HL-60/S4 treated with retinoic acid at 250 ng/mL for 4 days and 3 days (cell line): ENCODE data around the gene ATG7.

Experiments
- in situ Hi-C: fragments of 300-500 bp; cut with MboI; formaldehyde crosslinking; loops from 2 replicates; pipeline ENCODE4 v1.7.0; 2022; ENCODE audit warnings: low sequenced_read_pairs

ATG7 gene

GRCh38 chr3:11602239-11602840, 330.1 kb downstream of the ATG7 start:
- in situ Hi-C loops = no loop called here

DNA sequence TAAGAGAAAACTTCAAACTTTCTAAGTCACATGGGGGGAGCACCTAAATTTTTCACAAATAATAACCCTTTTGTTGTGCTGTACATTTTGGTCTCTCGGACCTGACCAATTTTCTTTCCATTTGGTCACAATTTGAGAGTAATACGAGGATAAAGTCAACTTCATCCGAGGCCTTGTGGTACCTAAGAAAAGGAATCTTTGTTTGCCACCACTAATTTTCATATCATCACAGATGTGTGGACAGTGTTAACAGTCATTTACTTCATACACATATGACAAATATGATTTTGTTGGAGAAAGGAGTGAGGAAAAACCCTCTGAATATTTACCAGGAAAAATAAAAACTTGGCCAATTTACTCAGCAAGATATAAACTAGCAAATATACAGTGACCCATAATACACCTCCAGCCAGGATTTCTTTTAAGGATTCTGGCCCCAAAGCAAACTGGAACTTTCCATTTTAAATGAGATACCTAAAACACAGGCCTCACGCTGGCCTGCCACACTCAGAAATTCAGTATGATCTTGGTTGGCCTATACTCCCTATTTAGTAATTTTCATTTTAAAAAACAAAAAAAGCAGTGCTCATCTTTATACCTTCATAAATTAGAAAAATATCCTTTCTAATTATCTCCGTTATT, 330.8 kb downstream of the ATG7 start:
- in situ Hi-C loops = no loop called here

DNA sequence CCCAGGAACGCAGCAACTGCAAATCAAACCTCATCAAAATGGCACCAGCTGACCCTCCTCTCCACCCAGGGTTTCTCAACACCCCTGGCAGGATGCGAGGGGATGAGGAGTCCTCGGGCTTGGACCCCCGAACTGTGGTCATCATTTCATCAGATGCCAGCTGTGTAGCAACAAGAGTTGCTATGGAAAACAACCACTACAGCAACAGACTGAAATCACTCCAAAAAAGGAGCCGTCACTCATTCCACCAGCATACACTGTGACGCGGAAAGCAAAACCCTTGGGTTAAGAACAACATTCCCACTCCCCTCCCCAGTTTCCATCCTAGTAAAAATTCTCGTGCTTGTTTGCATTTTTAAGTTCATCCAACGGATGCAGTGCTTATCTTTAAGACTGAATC, 331.4 kb downstream of the ATG7 start:
- in situ Hi-C loops = no loop called here

GRCh38 chr3:11604139-11604892, 332.1 kb downstream of the ATG7 start:
- in situ Hi-C loops = no loop called here

GRCh38 chr3:11605398-11605797, 333.2 kb downstream of the ATG7 start:
- in situ Hi-C loops = no loop called here

DNA sequence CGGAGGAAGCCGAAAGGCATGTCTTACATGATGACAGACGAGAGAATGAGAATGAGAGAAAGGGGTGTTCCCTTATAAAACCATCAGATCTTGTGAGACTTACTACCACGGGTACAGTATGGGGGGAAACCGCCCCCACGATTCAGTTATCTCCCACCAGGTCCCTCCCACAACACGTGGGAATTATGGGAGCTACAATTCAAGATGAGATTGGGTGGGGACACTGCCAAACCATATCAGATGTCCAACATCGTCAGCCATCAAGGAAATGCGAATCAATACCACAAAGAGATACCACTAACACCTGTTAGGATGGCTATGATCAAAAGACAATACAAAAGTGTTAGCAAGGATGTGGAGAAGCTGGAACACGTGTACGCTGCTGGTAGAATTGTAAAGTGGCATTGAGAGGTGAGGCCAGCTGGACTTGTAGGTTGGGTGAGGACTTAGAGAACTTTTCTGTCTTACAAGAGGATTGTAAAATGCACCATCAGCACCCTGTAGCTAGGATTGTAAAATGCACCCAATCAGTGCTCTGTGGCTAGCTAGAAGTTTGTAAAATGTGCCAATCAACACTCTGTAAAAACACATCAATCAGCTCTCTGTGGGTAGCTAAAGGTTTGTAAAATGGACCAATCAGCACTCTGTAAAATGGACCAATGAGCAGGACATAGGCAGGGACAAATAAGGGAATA, 334.0 kb downstream of the ATG7 start:
- in situ Hi-C loops = no loop called here

- in situ Hi-C loops = no loop called here
Measured at GRCh38 chr3:11606865-11607440, 334.8 kb downstream of the ATG7 start.
